ENCODE measurements around the gene PIK3R1. TPM values are rescaled to one million over a fixed set of nuclear protein-coding genes. Genes with fewer than 3 reads are reported as not detected.
A peak's percentile ranks its signal among the peaks of the same experiment; 100 is the strongest.

PIK3R1 gene
- total RNA-seq, 4 donors from 2014 or later, result 101 to 358 (median 190) TPM

DNA sequence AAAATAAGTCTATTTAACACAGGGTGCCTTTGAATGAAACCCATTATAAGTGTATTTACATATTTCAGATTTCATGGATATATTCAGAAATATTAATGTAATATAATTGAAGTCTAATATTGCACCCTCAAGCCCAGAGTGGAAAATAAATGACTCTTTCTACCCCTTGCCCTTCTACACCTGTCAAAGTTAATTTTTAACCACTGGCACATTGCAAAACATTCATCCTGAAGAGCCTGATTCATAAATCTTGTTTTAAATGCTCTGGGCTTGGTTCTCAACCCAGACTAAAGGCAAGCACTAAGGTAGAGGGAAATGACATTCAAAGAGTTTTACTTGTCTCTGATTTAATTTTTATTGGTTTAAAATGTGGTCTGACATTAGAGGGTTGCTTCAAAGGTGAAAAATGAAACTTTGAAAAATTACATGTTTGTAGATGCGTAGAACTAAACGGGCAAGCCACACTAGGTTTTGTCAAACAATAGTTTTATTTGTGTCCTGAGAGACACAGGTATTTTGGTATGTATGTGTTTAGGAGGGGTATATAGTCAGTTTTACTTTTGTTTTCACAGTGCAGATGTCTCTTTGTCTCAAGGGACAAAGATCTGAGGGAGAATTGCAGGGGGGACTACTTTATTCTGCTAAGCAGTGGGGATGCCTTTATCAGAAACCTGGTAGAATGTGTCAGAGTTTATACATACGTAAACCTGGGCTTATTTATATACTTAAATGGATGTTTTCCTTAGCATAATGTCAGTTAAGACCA is 69.7 kb downstream of the PIK3R1 start:
- intact Hi-C loops (cut with DNase I; ENCODE audit: low total_unique reads), result loop anchor here (5.0 to 10.0 kb wide), 2 partner anchors 180 to 677 kb away; no protein-coding TSS in a partner anchor
- peaks cover 0 to 15% of the 10 kb centered on the region in 2 donors for H3K4me1 ChIP-seq
- H3K36me3 ChIP-seq, result no peaks in the 10 kb centered on the region
- DNase-seq, result no peak
- no peaks in the 10 kb centered on the region for H3K27me3 ChIP-seq
- peak overlapping the region; percentile 93 to 95 for H3K27ac ChIP-seq
- H3K9me3 ChIP-seq, result no peaks in the 10 kb centered on the region
- H3K4me3 ChIP-seq, result no peak overlapping the region
- TF ChIP-seq POLR2A (IDR thresholded peaks at IDR 0.05), result no peak
- TF ChIP-seq, protein P1, sequence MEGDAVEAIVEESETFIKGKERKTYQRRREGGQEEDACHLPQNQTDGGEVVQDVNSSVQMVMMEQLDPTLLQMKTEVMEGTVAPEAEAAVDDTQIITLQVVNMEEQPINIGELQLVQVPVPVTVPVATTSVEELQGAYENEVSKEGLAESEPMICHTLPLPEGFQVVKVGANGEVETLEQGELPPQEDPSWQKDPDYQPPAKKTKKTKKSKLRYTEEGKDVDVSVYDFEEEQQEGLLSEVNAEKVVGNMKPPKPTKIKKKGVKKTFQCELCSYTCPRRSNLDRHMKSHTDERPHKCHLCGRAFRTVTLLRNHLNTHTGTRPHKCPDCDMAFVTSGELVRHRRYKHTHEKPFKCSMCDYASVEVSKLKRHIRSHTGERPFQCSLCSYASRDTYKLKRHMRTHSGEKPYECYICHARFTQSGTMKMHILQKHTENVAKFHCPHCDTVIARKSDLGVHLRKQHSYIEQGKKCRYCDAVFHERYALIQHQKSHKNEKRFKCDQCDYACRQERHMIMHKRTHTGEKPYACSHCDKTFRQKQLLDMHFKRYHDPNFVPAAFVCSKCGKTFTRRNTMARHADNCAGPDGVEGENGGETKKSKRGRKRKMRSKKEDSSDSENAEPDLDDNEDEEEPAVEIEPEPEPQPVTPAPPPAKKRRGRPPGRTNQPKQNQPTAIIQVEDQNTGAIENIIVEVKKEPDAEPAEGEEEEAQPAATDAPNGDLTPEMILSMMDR (IDR thresholded peaks at IDR 0.05), result no peak

DNA sequence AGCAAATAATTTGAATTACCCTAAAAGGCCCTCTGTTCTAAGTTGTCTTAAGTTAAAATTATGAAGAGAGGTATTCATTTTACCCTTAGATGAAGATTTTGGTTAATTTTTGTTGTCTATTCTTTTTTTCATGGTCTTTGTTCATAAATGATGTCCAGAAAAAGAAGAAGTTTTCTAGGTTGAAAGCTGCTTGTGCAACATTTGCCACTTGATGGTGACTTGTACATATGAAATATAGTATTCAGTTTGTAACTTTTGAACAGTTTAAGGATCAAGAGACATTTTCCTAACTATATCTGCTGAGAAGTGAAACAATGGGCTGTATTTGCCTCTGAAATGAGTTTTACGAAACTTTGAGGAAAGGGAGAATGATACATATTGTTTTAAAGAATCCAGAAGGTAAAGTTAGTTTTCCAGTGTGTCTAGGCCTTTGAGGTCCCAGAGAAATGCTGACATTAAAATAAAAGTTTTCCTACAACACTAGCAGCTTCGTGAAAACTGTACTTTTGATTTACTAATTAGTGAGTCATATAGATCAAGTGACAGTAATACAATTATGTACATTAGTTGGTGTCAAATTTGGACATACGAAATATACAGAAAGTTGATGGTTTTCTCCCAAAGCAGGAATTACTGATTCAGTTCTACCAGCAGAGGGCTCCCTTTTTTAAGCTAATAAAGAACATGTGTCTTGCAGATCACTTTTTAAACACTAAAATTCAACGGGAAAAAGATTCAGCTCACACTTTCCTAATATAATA is 70.5 kb downstream of the PIK3R1 start:
- TF ChIP-seq, protein P1 (IDR thresholded peaks at IDR 0.05), result peak; percentile 67 to 86 (median 75)
- no peak for TF ChIP-seq POLR2A (IDR thresholded peaks at IDR 0.05)
- no peak overlapping the region for H3K4me3 ChIP-seq
- H3K27me3 ChIP-seq, result no peaks in the 10 kb centered on the region

DNA sequence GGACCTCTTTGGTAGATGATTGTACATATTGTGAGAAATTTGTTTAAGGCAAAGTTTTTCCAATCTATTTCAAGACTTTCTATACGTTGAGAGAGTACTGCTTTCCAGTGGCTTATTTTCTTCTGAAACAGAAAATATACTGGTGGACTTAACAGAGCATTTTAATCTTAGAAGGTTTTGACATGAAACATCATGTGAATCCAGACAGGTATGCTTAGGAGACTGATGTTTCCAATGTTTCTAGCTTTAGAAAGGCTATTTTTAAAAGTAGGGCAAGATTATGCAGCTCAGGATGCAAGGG is 71.0 kb downstream of the PIK3R1 start:
- peak overlapping the region; percentile 93 to 95 for H3K27ac ChIP-seq
- intact Hi-C loops (cut with DNase I; ENCODE audit: low total_unique reads), result loop anchor here (5.0 to 10.0 kb wide), 2 partner anchors 178 to 676 kb away; no protein-coding TSS in a partner anchor
- no peaks in the 10 kb centered on the region for H3K27me3 ChIP-seq
- H3K4me1 ChIP-seq, result peaks cover 0 to 15% of the 10 kb centered on the region in 2 donors
- TF ChIP-seq POLR2A (IDR thresholded peaks at IDR 0.05), result no peak
- TF ChIP-seq, protein P1 (IDR thresholded peaks at IDR 0.05), result no peak
- H3K4me3 ChIP-seq, result no peak overlapping the region
- no peaks in the 10 kb centered on the region for H3K36me3 ChIP-seq
- H3K9me3 ChIP-seq, result no peaks in the 10 kb centered on the region
- no peak for DNase-seq

More for the DNA sequence above, 70.5 kb downstream of the PIK3R1 start:
- DNase-seq, result no peak
- Histone ChIP-seq H3K27ac (peak overlapping the region; percentile 93 to 95), H3K4me1 (peaks cover 0 to 15% of the 10 kb centered on the region in 2 donors), H3K36me3 (no peaks in the 10 kb centered on the region), H3K9me3 (no peaks in the 10 kb centered on the region)
- intact Hi-C loops (cut with DNase I; ENCODE audit: low total_unique reads), result loop anchor here (5.0 to 10.0 kb wide), 2 partner anchors 179 to 676 kb away; no protein-coding TSS in a partner anchor

DNA sequence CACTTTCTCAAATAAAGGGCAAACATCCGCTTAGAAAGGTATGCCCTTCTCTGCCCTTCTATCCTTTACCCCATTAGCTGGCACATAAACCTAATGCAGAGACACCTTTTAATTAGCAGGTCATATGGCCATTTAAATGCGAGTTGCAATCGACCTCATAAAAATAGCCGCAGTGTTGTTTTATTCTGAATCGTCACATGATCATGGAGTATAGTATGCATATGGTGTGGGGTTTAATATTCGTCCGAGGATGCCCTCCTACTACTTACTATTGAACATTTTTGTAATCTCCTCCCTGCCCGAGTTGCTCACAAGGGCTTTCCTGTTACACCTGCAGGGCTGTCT is 72.0 kb downstream of the PIK3R1 start:
- peaks cover 0 to 15% of the 10 kb centered on the region in 2 donors for H3K4me1 ChIP-seq
- H3K27ac ChIP-seq, result peak overlapping the region; percentile 93 to 95

More for the DNA sequence above, 72.0 kb downstream of the PIK3R1 start:
- Histone ChIP-seq H3K27me3 (no peaks in the 10 kb centered on the region), H3K4me3 (peak overlapping the region in 1 of 2 donors; percentile 55), H3K9me3 (no peaks in the 10 kb centered on the region), H3K36me3 (no peaks in the 10 kb centered on the region)
- intact Hi-C loops (cut with DNase I; ENCODE audit: low total_unique reads), result loop anchor here (5.0 to 10.0 kb wide), 2 partner anchors 177 to 675 kb away; no protein-coding TSS in a partner anchor
- DNase-seq, result no peak
- TF ChIP-seq, protein P1 (IDR thresholded peaks at IDR 0.05), result no peak
- TF ChIP-seq POLR2A (IDR thresholded peaks at IDR 0.05), result no peak
